NCI-H2196 treated with DMSO at 0.1 percent for 48 hours (cell line): ENCODE measurements around the gene TMEM125.

Source experiments
- DNase-seq: peaks from one replicate; lab custom pipeline; 2025; ENCODE audit not compliant: unreplicated experiment; lab: John Stamatoyannopoulos, UW

The TMEM125 gene

DNA sequence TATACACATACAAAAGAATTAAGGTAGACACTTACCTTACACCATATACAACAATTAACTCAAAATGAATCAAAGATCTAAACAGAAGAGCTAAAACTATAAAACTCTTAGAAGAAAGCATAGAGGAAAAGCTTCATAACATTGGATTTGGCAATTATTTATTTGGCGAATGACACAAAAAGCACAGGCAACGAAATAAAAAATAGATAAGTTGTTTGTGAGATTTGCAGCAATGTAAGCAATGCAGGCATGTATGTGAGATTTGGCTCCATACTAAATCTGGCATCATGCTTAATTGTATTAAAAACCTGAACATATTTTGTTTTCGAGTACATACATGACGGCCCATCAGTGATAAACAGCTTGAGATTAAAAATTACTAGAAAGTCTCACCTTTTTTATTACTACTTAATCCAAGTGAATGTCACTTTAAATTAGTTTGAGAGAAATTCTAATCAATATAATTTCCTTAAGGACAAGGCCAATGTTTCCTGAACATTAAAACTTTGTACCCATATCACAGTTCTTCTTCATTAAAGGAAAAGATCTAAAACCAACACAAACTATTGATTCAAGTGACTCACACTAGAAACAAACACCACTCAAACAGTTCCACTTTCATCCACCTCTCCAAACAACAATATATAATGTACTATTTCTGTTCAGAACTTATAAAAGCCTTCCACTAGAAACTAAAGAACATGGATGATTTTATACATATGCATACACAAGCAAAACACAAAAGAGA lies 23.1 kb upstream of the TMEM125 start:
- no peak for DNase-seq

- DNase-seq: no peak
These were observed 22.4 kb upstream of the TMEM125 start for GRCh38 chr1:43247256-43247921.

DNA sequence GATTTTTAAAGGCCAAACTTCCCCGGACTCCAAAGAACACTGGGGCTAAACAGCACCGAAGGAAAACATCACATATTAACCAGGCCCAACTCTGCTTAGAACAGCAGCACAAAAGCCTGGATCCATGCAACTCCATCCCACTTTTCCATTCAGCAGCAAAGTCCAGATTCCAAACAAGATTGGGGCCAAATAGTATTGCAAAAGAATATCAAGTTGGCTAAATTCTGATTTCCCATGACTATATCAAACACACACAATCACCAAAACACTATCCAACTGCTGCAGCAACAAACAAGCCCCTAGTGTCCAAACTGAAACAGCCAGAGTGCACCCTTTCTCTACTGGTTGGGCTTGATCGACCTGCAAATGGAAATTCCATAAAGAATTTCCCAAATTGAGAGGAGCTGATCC lies 19.4 kb upstream of the TMEM125 start:
- no peak for DNase-seq

DNA sequence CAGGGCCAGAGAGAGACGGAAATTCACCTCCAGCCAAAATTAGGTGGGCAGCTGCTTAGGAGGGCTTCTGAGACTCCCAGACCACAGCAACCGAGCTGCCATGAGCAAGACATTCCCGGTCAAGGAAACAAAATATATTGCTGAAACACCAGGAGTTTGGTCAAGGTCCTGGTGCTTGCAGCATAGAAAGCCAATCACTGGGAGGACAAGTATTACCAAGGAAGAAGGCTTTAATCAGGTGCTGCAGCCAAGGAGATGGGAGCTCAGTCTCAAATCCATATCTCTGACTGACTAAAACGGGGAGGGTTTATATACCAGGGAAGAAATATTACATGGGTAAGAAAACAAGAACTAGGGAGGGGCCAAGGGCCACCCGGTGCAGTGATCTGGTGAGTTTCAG lies 18.8 kb upstream of the TMEM125 start:
- no peak for DNase-seq

DNA sequence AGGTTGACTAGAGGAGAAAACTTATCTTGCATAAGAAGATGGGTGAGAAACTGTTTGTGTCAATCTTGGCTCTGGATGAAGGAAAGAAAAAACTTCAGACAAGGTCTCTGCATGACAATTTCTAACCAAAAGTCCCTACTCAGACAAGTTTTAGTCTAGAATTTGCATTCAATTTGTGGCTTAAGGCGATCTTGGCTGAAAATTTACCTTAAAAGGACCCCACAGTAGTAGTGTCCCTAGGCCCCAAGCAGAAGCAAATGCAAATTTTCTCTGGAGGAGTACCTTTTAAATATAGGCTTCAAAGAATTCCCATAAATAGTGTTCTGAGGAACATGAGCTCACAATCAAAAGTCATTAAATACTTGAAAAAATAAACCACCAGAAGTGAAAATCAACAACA lies 17.6 kb upstream of the TMEM125 start:
- no peak for DNase-seq

DNA sequence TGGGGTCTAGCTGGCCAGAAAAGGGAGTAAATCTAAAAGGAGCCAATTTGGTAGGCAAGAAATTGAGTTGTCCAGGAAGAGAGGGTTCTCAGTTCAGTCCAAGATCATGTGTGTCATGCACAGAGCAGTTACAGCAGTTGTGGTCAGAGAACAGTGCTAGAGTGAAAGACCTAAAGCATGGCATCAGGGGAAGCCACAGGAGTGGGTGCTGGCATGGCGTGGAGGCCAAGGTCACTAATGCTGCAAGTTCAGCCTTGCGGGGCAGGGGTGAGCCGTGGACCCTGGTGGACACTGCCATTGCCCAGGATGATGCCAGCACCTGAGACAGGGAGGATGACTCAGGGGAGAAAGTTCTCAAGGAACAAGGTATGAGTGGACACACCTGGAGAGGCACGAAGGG lies 16.6 kb upstream of the TMEM125 start:
- DNase-seq: no peak

- no peak for DNase-seq
These were observed 15.9 kb upstream of the TMEM125 start for GRCh38 chr1:43253876-43254275.

- no peak for DNase-seq
These were observed 14.2 kb upstream of the TMEM125 start for GRCh38 chr1:43255438-43256210.

- DNase-seq: peak; percentile 33
These were observed 12.9 kb upstream of the TMEM125 start for GRCh38 chr1:43256675-43257570.

GRCh38 chr1:43258370-43258769 lies 11.4 kb upstream of the TMEM125 start:
- DNase-seq: no peak

- no peak for DNase-seq
These were observed 4.4 kb upstream of the TMEM125 start for GRCh38 chr1:43265431-43265830.

- DNase-seq: no peak
These were observed 2.9 kb upstream of the TMEM125 start for GRCh38 chr1:43266881-43267280.

DNA sequence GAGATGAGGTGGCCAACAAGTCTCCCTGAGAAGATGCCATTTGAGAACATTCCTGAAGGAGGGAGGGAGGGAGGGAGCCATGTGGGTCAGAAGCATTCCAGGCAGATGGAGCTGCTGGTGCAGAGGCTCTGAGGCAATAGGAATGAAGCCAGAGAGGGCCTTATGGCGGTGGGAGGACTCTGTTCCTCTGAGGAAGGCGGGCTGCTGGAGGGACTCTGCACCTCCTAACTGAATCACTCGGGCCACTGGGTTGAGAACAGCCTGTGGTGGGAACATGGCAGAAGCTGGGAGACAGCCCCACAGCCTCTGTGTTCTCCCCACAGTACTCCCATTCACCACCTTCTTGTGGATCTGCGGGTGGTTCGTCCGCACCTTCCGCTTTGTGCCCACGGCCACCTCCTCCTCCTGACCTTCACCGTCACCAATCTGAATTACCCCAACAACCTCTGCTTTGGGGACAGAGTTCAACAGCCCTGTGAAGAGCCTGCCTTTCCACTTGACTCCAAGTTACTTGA lies 2.4 kb upstream of the TMEM125 start:
- DNase-seq: no peak

DNA sequence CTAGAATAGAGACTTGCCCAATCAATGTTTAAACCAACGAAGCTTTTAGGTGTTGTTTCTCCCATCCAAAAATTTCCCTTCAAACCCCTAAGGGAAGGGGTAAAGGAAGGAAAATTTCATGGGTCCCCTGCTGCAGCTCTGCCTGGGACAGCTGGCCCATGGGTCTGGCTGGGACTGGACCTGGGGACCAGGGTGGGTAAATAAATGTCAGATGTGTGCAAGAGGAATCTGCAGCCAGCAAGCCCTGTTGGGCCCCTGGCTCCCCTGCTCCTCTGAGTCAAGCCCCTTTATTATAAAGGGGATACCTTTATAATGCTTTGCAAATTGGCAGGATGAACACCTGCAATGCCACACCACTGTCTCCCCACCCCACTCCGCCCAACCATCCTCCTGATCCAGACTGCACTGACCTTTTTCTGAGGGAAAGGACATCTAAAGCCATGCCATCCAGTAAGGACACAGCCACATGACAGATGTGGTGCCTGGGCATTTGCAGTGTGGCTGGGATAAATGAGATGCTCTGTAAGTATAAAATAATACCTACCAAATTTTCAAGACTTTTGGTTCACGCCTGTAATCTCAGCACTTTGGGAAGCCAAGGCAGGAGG lies 1.9 kb upstream of the TMEM125 start:
- DNase-seq: no peak

DNA sequence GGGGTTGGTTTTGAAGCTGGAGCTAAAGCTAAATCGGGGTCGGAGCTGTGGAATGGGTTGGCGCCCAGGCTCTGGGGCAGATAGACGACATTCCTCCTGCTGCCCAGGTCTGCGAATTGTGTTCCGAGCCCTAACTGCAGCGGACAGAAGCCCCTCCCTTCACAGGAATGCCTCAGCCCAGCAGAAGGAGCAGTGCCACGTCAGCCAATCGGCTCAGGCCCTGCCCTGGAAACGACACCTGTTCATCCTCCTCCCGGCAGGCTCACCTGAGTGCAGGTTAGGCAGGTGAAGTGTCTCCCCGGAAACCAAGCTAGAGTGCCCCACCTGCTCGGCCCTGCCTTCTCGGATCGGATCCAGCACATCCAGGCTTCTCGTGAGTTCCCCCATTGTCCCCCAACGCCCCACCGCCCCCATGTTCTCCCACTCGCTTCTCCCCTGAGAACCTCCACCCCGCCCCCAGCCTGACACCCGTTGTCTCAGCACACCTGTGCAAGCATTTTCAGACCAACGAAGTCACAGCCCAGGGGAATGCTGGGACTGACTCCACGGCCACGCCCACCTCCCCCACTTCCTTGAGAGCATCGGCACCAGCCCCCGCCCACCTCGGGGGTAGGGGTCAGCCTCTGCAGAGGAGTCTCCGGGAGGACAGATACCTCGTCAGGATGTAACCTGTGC lies 775 bp downstream of the TMEM125 start:
- DNase-seq: no peak

GRCh38 chr1:43271186-43272118 lies 1.7 kb downstream of the TMEM125 start:
- no peak for DNase-seq

GRCh38 chr1:43272161-43272560 lies 2.4 kb downstream of the TMEM125 start:
- DNase-seq: no peak
